ENCODE measurements around the gene PEX5.

GRCh38 chr12:7190268-7191055 is 976 bp downstream of the PEX5 start:
- TF ChIP-seq, protein P1, sequence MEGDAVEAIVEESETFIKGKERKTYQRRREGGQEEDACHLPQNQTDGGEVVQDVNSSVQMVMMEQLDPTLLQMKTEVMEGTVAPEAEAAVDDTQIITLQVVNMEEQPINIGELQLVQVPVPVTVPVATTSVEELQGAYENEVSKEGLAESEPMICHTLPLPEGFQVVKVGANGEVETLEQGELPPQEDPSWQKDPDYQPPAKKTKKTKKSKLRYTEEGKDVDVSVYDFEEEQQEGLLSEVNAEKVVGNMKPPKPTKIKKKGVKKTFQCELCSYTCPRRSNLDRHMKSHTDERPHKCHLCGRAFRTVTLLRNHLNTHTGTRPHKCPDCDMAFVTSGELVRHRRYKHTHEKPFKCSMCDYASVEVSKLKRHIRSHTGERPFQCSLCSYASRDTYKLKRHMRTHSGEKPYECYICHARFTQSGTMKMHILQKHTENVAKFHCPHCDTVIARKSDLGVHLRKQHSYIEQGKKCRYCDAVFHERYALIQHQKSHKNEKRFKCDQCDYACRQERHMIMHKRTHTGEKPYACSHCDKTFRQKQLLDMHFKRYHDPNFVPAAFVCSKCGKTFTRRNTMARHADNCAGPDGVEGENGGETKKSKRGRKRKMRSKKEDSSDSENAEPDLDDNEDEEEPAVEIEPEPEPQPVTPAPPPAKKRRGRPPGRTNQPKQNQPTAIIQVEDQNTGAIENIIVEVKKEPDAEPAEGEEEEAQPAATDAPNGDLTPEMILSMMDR (IDR thresholded peaks at IDR 0.05) = no peak
- no peak for TF ChIP-seq EP300 (IDR thresholded peaks at IDR 0.05)
